ENCODE measurements around the gene GPC3. TPM values are rescaled to one million over a fixed set of nuclear protein-coding genes. Genes with fewer than 3 reads are reported as not detected.

Gene GPC3
- total RNA-seq, 1 experiment from 2014 or later = 233 TPM

- H3K27ac Mint-ChIP-seq (ENCODE audit: unreplicated experiment) = no peak overlapping the region
- H3K4me3 Mint-ChIP-seq (ENCODE audit: unreplicated experiment) = no peak overlapping the region
- Histone ChIP-seq H3K9me3 (no peaks in the 10 kb centered on the region), H3K36me3 (ENCODE audit: control insufficient read depth, insufficient read depth, low read length) (no peaks in the 10 kb centered on the region), H3K27me3 (replicated peaks; ENCODE audit: control insufficient read depth, insufficient read depth, low read length) (no peaks in the 10 kb centered on the region), H3K4me3 (ENCODE audit: low read depth, low read length) (no peak overlapping the region), H3K4me1 (no peaks in the 10 kb centered on the region)
- ChIA-PET POLR2A (no interaction called here), CTCF (no interaction called here)
- BruUV-seq (replicated peaks) = no TSS peak
- no peaks in the 10 kb centered on the region for H3K27me3 Mint-ChIP-seq (ENCODE audit: insufficient read depth, unreplicated experiment)
- intact Hi-C loops (cut with micrococcal nuclease; ENCODE audit: unreplicated experiment) = no loop called here
- no peaks in the 10 kb centered on the region for H3K36me3 Mint-ChIP-seq (ENCODE audit: insufficient read depth, unreplicated experiment)
- no peak for DNase-seq
- no peaks in the 10 kb centered on the region for H3K9me3 Mint-ChIP-seq (ENCODE audit: unreplicated experiment)
- no peak for TF ChIP-seq CTCF (IDR thresholded peaks at IDR 0.05; ENCODE audit: insufficient read depth in 1 of 2, low read depth in 1 of 2, low read length in 1 of 2, severe bottlenecking in 1 of 2, unreplicated experiment in 1 of 2)
- H3K4me1 Mint-ChIP-seq (ENCODE audit: low read depth, unreplicated experiment) = peaks cover 5% of the 10 kb centered on the region
Measured at GRCh38 chrX:133937022-133937421, 48.4 kb downstream of the GPC3 start.

DNA sequence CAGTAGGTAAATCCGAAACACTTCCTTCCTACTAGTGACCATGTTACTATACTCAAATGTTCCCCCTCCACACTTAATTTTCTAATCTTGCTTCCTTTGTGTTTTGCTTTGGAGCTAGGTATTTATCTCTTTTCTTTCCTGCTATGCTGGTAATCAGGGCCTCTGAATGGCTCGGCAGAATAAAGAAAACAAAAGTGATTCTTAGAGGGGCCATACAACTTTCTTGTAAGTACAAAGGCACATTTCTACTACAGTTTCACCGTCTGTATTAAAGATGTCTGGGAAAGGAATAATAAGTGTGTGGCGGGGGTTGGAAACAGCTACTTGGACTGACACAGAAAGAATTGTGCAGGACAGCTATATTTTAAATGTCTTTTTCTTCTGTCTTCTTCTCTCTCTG, 50.3 kb downstream of the GPC3 start:
- H3K36me3 Mint-ChIP-seq (ENCODE audit: insufficient read depth, unreplicated experiment) = peaks cover 2% of the 10 kb centered on the region
- no peak overlapping the region for H3K4me3 Mint-ChIP-seq (ENCODE audit: unreplicated experiment)
- H3K9me3 Mint-ChIP-seq (ENCODE audit: unreplicated experiment) = no peaks in the 10 kb centered on the region
- no peak overlapping the region for H3K27ac Mint-ChIP-seq (ENCODE audit: unreplicated experiment)
- Histone ChIP-seq H3K36me3 (ENCODE audit: control insufficient read depth, insufficient read depth, low read length) (no peaks in the 10 kb centered on the region; the same call in 1 of the 2 replicates), H3K27me3 (replicated peaks; ENCODE audit: control insufficient read depth, insufficient read depth, low read length) (no peaks in the 10 kb centered on the region), H3K4me3 (ENCODE audit: low read depth, low read length) (no peak overlapping the region), H3K9me3 (no peaks in the 10 kb centered on the region), H3K4me1 (no peaks in the 10 kb centered on the region)
- CTCF ChIA-PET = no interaction called here
- TF ChIP-seq CTCF (IDR thresholded peaks at IDR 0.05; ENCODE audit: insufficient read depth in 1 of 2, low read depth in 1 of 2, low read length in 1 of 2, severe bottlenecking in 1 of 2, unreplicated experiment in 1 of 2) = no peak
- intact Hi-C loops (cut with micrococcal nuclease; ENCODE audit: unreplicated experiment) = no loop called here
- no TSS peak for BruUV-seq (replicated peaks)
- no peaks in the 10 kb centered on the region for H3K27me3 Mint-ChIP-seq (ENCODE audit: insufficient read depth, unreplicated experiment)
- DNase-seq = no peak
- H3K4me1 Mint-ChIP-seq (ENCODE audit: low read depth, unreplicated experiment) = peaks cover 5% of the 10 kb centered on the region
- POLR2A ChIA-PET = no interaction called here

DNA sequence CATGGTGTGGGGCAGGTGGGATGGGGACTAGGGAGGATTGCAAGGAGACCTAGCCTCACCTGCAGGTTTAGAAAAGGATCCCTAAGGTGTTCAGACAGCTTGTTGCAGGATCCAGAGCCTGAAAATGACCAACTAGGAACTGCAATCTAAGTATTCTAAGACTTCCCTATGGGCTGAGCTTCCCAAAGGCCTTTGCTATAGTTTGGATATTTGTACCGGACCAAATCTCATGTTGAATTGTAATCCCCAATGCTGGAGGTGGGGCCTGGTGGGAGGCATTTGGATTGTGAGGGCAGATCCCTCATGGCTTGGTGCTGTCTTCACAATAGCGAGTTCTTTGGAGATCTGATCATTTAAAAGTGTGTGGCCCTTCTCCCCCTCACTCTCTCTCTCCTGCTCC, 52.1 kb downstream of the GPC3 start:
- no peak for DNase-seq
- H3K4me1 ChIP-seq = no peaks in the 10 kb centered on the region
- peaks cover 14% of the 10 kb centered on the region for H3K36me3 Mint-ChIP-seq (ENCODE audit: insufficient read depth, unreplicated experiment)
- H3K9me3 Mint-ChIP-seq (ENCODE audit: unreplicated experiment) = no peaks in the 10 kb centered on the region
- CTCF ChIA-PET = no interaction called here
- H3K4me1 Mint-ChIP-seq (ENCODE audit: low read depth, unreplicated experiment) = peaks cover 5% of the 10 kb centered on the region
- no peaks in the 10 kb centered on the region for H3K27me3 ChIP-seq (replicated peaks; ENCODE audit: control insufficient read depth, insufficient read depth, low read length)
- H3K27me3 Mint-ChIP-seq (ENCODE audit: insufficient read depth, unreplicated experiment) = no peaks in the 10 kb centered on the region
- no peak overlapping the region for H3K4me3 Mint-ChIP-seq (ENCODE audit: unreplicated experiment)
- H3K9me3 ChIP-seq = no peaks in the 10 kb centered on the region
- POLR2A ChIA-PET = no interaction called here
- H3K27ac Mint-ChIP-seq (ENCODE audit: unreplicated experiment) = no peak overlapping the region
- H3K36me3 ChIP-seq (ENCODE audit: control insufficient read depth, insufficient read depth, low read length) = no peaks in the 10 kb centered on the region; the same call in 1 of the 2 replicates
- no TSS peak for BruUV-seq (replicated peaks)
- intact Hi-C loops (cut with micrococcal nuclease; ENCODE audit: unreplicated experiment) = no loop called here
- no peak overlapping the region for H3K4me3 ChIP-seq (ENCODE audit: low read depth, low read length)
- no peak for TF ChIP-seq CTCF (IDR thresholded peaks at IDR 0.05; ENCODE audit: insufficient read depth in 1 of 2, low read depth in 1 of 2, low read length in 1 of 2, severe bottlenecking in 1 of 2, unreplicated experiment in 1 of 2)
